ENCODE data around the gene PERM1. TPM values are rescaled to one million over a fixed set of nuclear protein-coding genes. Genes with fewer than 3 reads are reported as not detected.
"Not testable (repeated sequence)": the region's sequence is repeated elsewhere in the genome, so short reads cannot be mapped to it uniquely, and the experiment has no call there.

Gene PERM1
- total and polyA plus RNA-seq, 5 donors: 44.4 to 112 (median 66.8) TPM

DNA sequence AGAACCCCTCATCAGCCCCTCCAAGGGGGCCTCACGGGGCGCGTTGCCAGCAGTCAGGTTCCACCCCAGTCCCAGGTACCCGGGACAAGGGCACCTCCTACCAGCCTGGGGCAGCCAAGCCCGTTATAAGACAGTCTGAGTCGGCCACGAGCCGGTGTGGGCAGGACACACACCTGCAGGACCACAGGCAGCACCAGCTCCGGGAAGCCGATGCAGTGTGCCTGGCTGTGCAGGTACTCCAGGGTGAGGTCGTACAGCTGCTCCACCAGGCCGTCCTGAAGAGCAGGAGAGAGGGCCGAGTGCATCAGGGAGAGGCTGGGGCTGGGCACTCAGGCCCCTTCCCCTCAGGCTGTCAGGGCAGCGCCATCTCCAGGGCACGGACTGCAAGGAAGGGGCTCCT, 33.9 kb downstream of the PERM1 start:
- ATAC-seq: no peak
- Histone ChIP-seq H3K27me3 (ENCODE audit: control insufficient read depth, insufficient read depth) (no peaks in the 10 kb centered on the region), H3K4me3 (ENCODE audit: low read length) (no peak overlapping the region), H3K4me1 (ENCODE audit: control insufficient read depth, insufficient read depth, low read length) (no peaks in the 10 kb centered on the region), H3K27ac (ENCODE audit: low read length) (no peak overlapping the region), H3K9me3 (ENCODE audit: control insufficient read depth, low read length) (no peaks in the 10 kb centered on the region)
- WGBS: 89% methylated on average over 15 of the region's 15 CpGs
- DNase-seq: no peak
- intact Hi-C loops (cut with DNase I): no loop called here

GRCh38 chr1:946811-947210, 35.1 kb downstream of the PERM1 start:
- ATAC-seq; H3K4me1 ChIP-seq (ENCODE audit: control insufficient read depth, insufficient read depth, low read length); H3K27me3 ChIP-seq (ENCODE audit: control insufficient read depth, insufficient read depth); DNase-seq; H3K9me3 ChIP-seq (ENCODE audit: control insufficient read depth, low read length); H3K4me3 ChIP-seq (ENCODE audit: low read length); H3K27ac ChIP-seq (ENCODE audit: low read length); intact Hi-C loops (cut with DNase I): not testable (repeated sequence)
- WGBS: 93% methylated on average over 13 of the region's 13 CpGs

DNA sequence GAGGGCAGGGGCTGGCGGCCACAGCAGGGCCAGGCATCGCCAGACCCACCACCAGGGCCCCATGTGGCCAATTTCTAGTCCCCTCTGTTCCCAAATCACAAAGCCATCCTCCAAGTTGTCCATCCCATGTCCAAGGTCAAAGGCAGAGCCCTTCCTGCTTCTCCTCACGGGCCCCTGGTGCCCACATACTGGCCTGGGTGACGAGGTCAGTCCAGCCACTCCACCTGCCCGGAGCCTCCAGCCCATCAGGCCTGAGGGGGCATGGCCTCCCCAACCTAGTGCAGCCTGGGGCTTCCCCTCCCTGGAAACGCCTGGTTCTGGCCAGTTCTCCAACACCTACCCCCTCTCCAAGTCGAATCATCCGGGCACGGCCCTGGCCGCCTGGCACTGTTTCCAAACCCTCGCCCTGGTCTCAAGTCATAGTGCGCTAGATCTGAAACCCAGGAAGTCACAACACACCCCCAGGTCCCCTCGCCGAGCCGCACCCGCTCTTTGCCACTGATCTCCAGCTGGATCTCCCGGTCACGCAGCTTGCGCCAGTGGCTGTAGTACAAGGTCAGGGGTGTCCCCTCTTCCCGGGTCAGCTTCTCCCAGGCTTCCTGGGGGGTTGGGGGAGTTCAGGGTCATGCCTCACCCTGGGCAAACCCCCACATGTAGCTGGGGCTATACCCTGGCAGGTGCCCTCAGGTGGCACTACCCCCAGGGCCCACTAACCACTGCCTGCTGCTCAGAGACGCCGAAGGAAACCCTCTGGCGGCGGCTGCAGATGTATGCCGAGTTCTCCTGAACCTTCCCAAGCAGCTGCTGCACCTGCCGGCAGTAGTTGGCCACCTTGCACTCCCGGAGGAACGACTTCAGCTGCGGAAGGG, 36.0 kb downstream of the PERM1 start:
- DNase-seq (no peak), ATAC-seq (no peak)
- no peak overlapping the region for H3K4me3 ChIP-seq (ENCODE audit: low read length)
- intact Hi-C loops (cut with DNase I): no loop called here
- H3K27ac ChIP-seq (ENCODE audit: low read length): no peak overlapping the region
- WGBS: 86% methylated on average over 29 of the region's 29 CpGs
- no peaks in the 10 kb centered on the region for H3K9me3 ChIP-seq (ENCODE audit: control insufficient read depth, low read length)
- no peaks in the 10 kb centered on the region for H3K4me1 ChIP-seq (ENCODE audit: control insufficient read depth, insufficient read depth, low read length)
- H3K27me3 ChIP-seq (ENCODE audit: control insufficient read depth, insufficient read depth): no peaks in the 10 kb centered on the region

- ATAC-seq (peak; percentile 28 to 37), DNase-seq (peak; percentile 77 to 92 (median 89))
- Histone ChIP-seq H3K9me3 (ENCODE audit: control insufficient read depth, low read length) (no peaks in the 10 kb centered on the region), H3K27ac (ENCODE audit: low read length) (no peak overlapping the region), H3K27me3 (ENCODE audit: control insufficient read depth, insufficient read depth) (no peaks in the 10 kb centered on the region), H3K4me3 (ENCODE audit: low read length) (no peak overlapping the region), H3K4me1 (ENCODE audit: control insufficient read depth, insufficient read depth, low read length) (no peaks in the 10 kb centered on the region)
- 52% methylated on average over 28 of the region's 28 CpGs for WGBS
- intact Hi-C loops (cut with DNase I): no loop called here
These were observed 37.3 kb downstream of the PERM1 start for GRCh38 chr1:944341-945325.

DNA sequence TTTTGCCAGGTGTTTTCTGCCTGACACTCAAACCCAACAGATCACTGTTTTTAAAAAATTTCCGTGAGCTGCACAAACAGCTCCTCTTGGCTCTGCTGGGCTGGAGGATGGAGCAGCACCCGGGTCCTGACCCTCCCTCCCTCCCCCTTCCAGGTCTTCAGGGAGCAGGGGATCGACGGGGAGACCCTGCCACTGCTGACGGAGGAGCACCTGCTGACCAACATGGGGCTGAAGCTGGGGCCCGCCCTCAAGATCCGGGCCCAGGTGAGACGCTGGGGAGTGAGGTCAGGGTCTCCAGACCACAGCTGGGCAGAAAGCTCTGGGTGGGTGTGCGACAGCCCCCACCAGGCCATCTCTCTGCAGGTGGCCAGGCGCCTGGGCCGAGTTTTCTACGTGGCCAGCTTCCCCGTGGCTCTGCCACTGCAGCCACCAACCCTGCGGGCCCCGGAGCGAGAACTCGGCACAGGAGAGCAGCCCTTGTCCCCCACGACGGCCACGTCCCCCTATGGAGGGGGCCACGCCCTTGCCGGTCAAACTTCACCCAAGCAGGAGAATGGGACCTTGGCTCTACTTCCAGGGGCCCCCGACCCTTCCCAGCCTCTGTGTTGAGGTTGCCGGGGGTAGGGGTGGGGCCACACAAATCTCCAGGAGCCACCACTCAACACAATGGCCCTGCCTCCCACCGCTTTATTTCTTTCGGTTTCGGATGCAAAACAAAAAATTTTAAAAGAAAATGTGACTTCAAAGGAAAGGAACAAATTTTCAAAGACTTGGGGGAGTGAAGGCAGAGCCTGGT, 38.1 kb downstream of the PERM1 start:
- Histone ChIP-seq H3K4me3 (ENCODE audit: low read length) (no peak overlapping the region), H3K27ac (ENCODE audit: low read length) (peak overlapping the region; percentile 55), H3K4me1 (ENCODE audit: control insufficient read depth, insufficient read depth, low read length) (no peaks in the 10 kb centered on the region), H3K27me3 (ENCODE audit: control insufficient read depth, insufficient read depth) (no peaks in the 10 kb centered on the region), H3K9me3 (ENCODE audit: control insufficient read depth, low read length) (no peaks in the 10 kb centered on the region)
- ATAC-seq (no peak), DNase-seq (no peak)
- intact Hi-C loops (cut with DNase I): no loop called here
- 73% methylated on average over 27 of the region's 27 CpGs for WGBS

GRCh38 chr1:942864-943533, 38.9 kb downstream of the PERM1 start:
- ATAC-seq (peak; percentile 17 to 32), DNase-seq (peak; percentile 87 to 96 (median 93))
- 22% methylated on average over 27 of the region's 27 CpGs for WGBS
- Histone ChIP-seq H3K27me3 (ENCODE audit: control insufficient read depth, insufficient read depth) (no peaks in the 10 kb centered on the region), H3K4me3 (ENCODE audit: low read length) (no peak overlapping the region), H3K9me3 (ENCODE audit: control insufficient read depth, low read length) (no peaks in the 10 kb centered on the region), H3K27ac (ENCODE audit: low read length) (peak overlapping the region; percentile 38), H3K4me1 (ENCODE audit: control insufficient read depth, insufficient read depth, low read length) (no peaks in the 10 kb centered on the region)
- intact Hi-C loops (cut with DNase I): no loop called here

- no peak for ATAC-seq
- WGBS: 4% methylated on average over 48 of the region's 48 CpGs
- Histone ChIP-seq H3K9me3 (ENCODE audit: control insufficient read depth, low read length) (no peaks in the 10 kb centered on the region), H3K27me3 (ENCODE audit: control insufficient read depth, insufficient read depth) (no peaks in the 10 kb centered on the region), H3K27ac (ENCODE audit: low read length) (peak overlapping the region; percentile 5), H3K4me1 (ENCODE audit: control insufficient read depth, insufficient read depth, low read length) (no peaks in the 10 kb centered on the region), H3K4me3 (ENCODE audit: low read length) (peak overlapping the region; percentile 40)
- DNase-seq: peak in 1 of 3 donors; percentile 76
- intact Hi-C loops (cut with DNase I): no loop called here
These were observed 39.5 kb downstream of the PERM1 start for GRCh38 chr1:942411-942821.

DNA sequence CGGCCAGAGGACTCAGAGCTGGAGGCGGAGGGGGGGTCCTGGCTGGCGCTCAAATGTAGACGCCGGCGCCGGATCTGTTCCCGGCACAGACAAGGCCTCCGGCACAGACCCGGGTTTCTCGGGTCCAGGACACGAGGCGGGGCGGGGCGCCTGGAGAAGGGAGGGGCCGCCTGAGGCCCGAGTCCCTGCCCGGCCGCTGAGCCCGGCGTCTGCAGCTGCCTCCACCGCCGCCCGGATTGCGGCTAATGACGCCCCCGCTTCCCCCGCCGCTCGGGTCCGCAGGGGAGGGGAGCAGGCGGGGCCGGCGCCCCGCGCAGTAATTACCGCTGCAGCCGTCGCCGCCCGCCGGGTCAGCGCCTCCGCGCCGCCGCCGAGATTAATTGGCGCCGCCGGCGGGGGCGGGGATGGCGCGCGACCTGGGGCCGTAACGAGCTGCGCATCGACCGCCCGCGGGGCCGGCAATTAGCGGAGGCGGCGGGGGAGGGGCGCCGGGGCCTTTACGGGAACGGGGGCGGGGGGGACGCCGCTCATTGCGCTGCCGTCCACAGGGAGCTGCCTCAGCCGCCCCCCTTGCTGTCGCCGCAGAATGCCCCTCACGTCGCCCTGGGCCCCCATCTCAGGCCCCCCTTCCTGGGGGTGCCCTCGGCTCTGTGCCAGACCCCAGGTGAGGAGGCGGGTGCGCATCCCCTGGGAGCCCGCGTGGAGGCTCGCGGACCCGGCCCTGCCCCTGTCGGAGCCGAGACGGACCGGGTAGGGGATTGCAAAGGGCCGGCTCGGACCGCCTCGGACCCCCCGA, 40.1 kb downstream of the PERM1 start:
- under 1% methylated on average over 98 of the region's 98 CpGs for WGBS
- intact Hi-C loops (cut with DNase I): no loop called here
- no peaks in the 10 kb centered on the region for H3K4me1 ChIP-seq (ENCODE audit: control insufficient read depth, insufficient read depth, low read length)
- ATAC-seq (peak; percentile 59 to 62), DNase-seq (peak; percentile 90 to 97 (median 96))
- no peaks in the 10 kb centered on the region for H3K9me3 ChIP-seq (ENCODE audit: control insufficient read depth, low read length)
- peak overlapping the region; percentile 40 for H3K4me3 ChIP-seq (ENCODE audit: low read length)
- no peaks in the 10 kb centered on the region for H3K27me3 ChIP-seq (ENCODE audit: control insufficient read depth, insufficient read depth)
- peak overlapping the region; percentile 10 for H3K27ac ChIP-seq (ENCODE audit: low read length)

DNA sequence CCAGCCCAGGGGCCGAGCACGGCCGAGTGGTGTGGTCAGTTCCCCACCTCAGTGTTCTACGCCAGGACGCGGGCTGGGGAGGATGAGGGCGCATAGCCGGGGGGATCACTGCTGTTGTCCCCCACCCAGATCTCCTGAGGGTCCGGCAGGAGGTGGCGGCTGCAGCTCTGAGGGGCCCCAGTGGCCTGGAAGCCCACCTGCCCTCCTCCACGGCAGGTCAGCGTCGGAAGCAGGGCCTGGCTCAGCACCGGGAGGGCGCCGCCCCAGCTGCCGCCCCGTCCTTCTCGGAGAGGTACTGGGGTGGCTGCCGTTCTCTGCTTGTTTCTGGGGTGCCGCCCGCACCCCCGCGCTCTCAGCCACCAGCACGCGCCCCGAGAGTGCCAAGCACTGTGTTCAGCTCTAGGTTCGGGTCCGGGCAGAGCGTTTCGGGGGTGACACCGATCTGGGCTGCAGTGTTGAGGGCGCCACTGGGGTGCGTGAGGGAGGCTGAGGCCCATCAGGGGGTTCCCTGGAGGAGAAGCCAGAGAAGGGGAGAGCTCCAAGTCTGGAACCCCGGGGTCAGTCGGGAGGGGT, 40.8 kb downstream of the PERM1 start:
- no peaks in the 10 kb centered on the region for H3K27me3 ChIP-seq (ENCODE audit: control insufficient read depth, insufficient read depth)
- no peaks in the 10 kb centered on the region for H3K9me3 ChIP-seq (ENCODE audit: control insufficient read depth, low read length)
- DNase-seq: peak in 1 of 3 donors; percentile 74
- peak overlapping the region; percentile 43 for H3K4me3 ChIP-seq (ENCODE audit: low read length)
- peak overlapping the region; percentile 10 for H3K27ac ChIP-seq (ENCODE audit: low read length)
- no peaks in the 10 kb centered on the region for H3K4me1 ChIP-seq (ENCODE audit: control insufficient read depth, insufficient read depth, low read length)
- intact Hi-C loops (cut with DNase I): no loop called here
- ATAC-seq: no peak
- 5% methylated on average over 36 of the region's 36 CpGs for WGBS
